ENCODE measurements around the gene CCDC91.

GRCh38 chr12:28484156-28484555 is 293.9 kb downstream of the CCDC91 start:
- TF ChIP-seq CTCF (optimal IDR thresholded peaks at IDR 0.05 in 1 of 3, IDR thresholded peaks at IDR 0.05 in 1 of 3, conservative IDR thresholded peaks at IDR 0.05 in 1 of 3; ENCODE audit: extremely low read depth in 1 of 3, insufficient read depth in 2 of 3, low read length in 3 of 3) (no peak), EZH2 (IDR thresholded peaks at IDR 0.05; ENCODE audit: low read length) (no peak)
